Mammary epithelial cell (primary cell): ENCODE results near the gene PPM1F.

ENCODE experiments used
- CTCF ChIP-seq, 2 donors: IDR thresholded peaks in 1 of 2; conservative IDR thresholded peaks in 1 of 2; 2 replicates each; pipeline ENCODE4 v1.5.1; 2011 to 2012; ENCODE audit warnings: inconsistent platforms in 2 of 2, low read length in 2 of 2, mild to moderate bottlenecking in 2 of 2, control low read depth in 1 of 2, low read depth in 1 of 2; ENCODE audit not compliant: insufficient read depth in 1 of 2; ENCODE audit errors: extremely low read depth in 1 of 2
- EZH2 ChIP-seq: IDR thresholded peaks from 2 replicates; pipeline ENCODE4 v1.6.1; 2012; ENCODE audit warnings: low read length, inconsistent platforms, borderline replicate concordance

GRCh38 chr22:21952586-21953571 lies at the start of gene PPM1F:
- TF ChIP-seq CTCF (conservative IDR thresholded peaks at IDR 0.05 in 1 of 2, IDR thresholded peaks at IDR 0.05 in 1 of 2; ENCODE audit: extremely low read depth in 1 of 2, insufficient read depth in 1 of 2, low read depth in 1 of 2, low read length in 2 of 2) = peak; percentile 56 to 68
- no peak for TF ChIP-seq EZH2
